ENCODE measurements around the gene CABP7. TPM values are rescaled to one million over a fixed set of nuclear protein-coding genes. Genes with fewer than 3 reads are reported as not detected.

CABP7 gene
- total and polyA plus RNA-seq, 4 donors = 0.08 TPM; not detected in 3

GRCh38 chr22:29739346-29739875 lies 19.6 kb downstream of the CABP7 start (continued):
- TF ChIP-seq REST (IDR thresholded peaks at IDR 0.05) (no peak), TAF1 (conservative IDR thresholded peaks at IDR 0.05) (no peak), JUND (IDR thresholded peaks at IDR 0.05) (no peak)

GRCh38 chr22:29740216-29740615 lies 20.4 kb downstream of the CABP7 start:
- Histone ChIP-seq H3K4me3 (ENCODE audit: low read depth in 1 of 3, low read length in 3 of 3) (no peak overlapping the region), H3K36me3 (ENCODE audit: control insufficient read depth in 4 of 4, insufficient read depth in 3 of 4, low read depth in 1 of 4, low read length in 3 of 4) (peaks cover 0 to 36% (median 5%) of the 10 kb centered on the region in 4 donors), H3K4me1 (ENCODE audit: control insufficient read depth in 4 of 4, insufficient read depth in 4 of 4, low read length in 3 of 4) (no peaks in the 10 kb centered on the region), H3K9me3 (ENCODE audit: control insufficient read depth in 4 of 4, low read length in 3 of 4) (no peaks in the 10 kb centered on the region), H3K27ac (ENCODE audit: low read depth in 1 of 2, low read length in 2 of 2) (no peak overlapping the region), H3K9ac (ENCODE audit: low read depth in 1 of 2, low read length in 2 of 2) (no peak overlapping the region), H3K27me3 (ENCODE audit: control insufficient read depth in 4 of 4, insufficient read depth in 4 of 4, low read length in 3 of 4) (no peaks in the 10 kb centered on the region)
- no peak for DNase-seq (ENCODE audit: low spot score)
- TF ChIP-seq ATF3 (IDR thresholded peaks at IDR 0.05) (no peak), TAF1 (conservative IDR thresholded peaks at IDR 0.05) (no peak), RAD21 (IDR thresholded peaks at IDR 0.05) (no peak)
- WGBS = 96% methylated on average over 5 of the region's 5 CpGs

GRCh38 chr22:29741926-29742325 lies 22.1 kb downstream of the CABP7 start:
- TF ChIP-seq CTCF (IDR thresholded peaks at IDR 0.05; ENCODE audit: low read depth, low read length, missing input control) (no peak), JUND (IDR thresholded peaks at IDR 0.05) (no peak), ZBTB33 (IDR thresholded peaks at IDR 0.05) (no peak), NR2F2 (IDR thresholded peaks at IDR 0.05) (no peak), REST (IDR thresholded peaks at IDR 0.05) (no peak), HNF4G (IDR thresholded peaks at IDR 0.05) (no peak)
- H3K27ac ChIP-seq (ENCODE audit: low read depth in 1 of 2, low read length in 2 of 2) = no peak overlapping the region
- no peaks in the 10 kb centered on the region for H3K9me3 ChIP-seq (ENCODE audit: control insufficient read depth in 4 of 4, low read length in 3 of 4)
- H3K9ac ChIP-seq (ENCODE audit: low read depth in 1 of 2, low read length in 2 of 2) = no peak overlapping the region
- no peaks in the 10 kb centered on the region for H3K27me3 ChIP-seq (ENCODE audit: control insufficient read depth in 4 of 4, insufficient read depth in 4 of 4, low read length in 3 of 4)
- no peak for DNase-seq (ENCODE audit: low spot score)
- WGBS = 98% methylated on average over 2 of the region's 2 CpGs
- H3K36me3 ChIP-seq (ENCODE audit: control insufficient read depth in 4 of 4, insufficient read depth in 3 of 4, low read depth in 1 of 4, low read length in 3 of 4) = peaks cover 1 to 48% (median 7%) of the 10 kb centered on the region in 4 donors
- H3K4me3 ChIP-seq (ENCODE audit: low read depth in 1 of 3, low read length in 3 of 3) = no peak overlapping the region
- H3K4me1 ChIP-seq (ENCODE audit: control insufficient read depth in 4 of 4, insufficient read depth in 4 of 4, low read length in 3 of 4) = no peaks in the 10 kb centered on the region
